Psoas muscle (tissue), 8 donors: ENCODE results near the gene RBM19. TPM values are rescaled to one million over a fixed set of nuclear protein-coding genes. Genes with fewer than 3 reads are reported as not detected.

Experiments used
- ATAC-seq, 4 donors: fragments of 200-7000 bp; cut with Tn5 transposase; one replicate each; pipeline ENCODE4 v1.9.1; 2020; ENCODE audit warnings: moderate library complexity in 3 of 4, mild to moderate bottlenecking in 2 of 4
- DNase-seq, 2 donors: peaks; one replicate each; pipeline ENCODE4 v3.0.0-alpha.2; 2020
- H3K27ac ChIP-seq: fragments of 200-600 bp; one replicate; pipeline ENCODE4 v1.8.0; 2022
- H3K27me3 ChIP-seq, 3 donors: fragments of 200-600 bp in 1 of 3; one replicate each; pipeline versions ENCODE4 v1.6.1 to v1.8.0; 2013 to 2022; ENCODE audit warnings: low read length in 2 of 3, mild to moderate bottlenecking in 2 of 3, moderate library complexity in 1 of 3; ENCODE audit not compliant: insufficient read depth in 3 of 3
- H3K36me3 ChIP-seq, 2 donors: fragments of 200-600 bp in 1 of 2; one replicate each; pipeline versions ENCODE4 v1.6.1 to v1.8.0; 2013 to 2022; ENCODE audit warnings: low read depth in 1 of 2, mild to moderate bottlenecking in 1 of 2, moderate library complexity in 1 of 2; ENCODE audit not compliant: insufficient read depth in 1 of 2
- H3K4me1 ChIP-seq: fragments of 200-600 bp; one replicate; pipeline ENCODE4 v1.8.0; 2022
- H3K4me3 ChIP-seq: fragments of 200-600 bp; one replicate; pipeline ENCODE4 v1.8.0; 2022; ENCODE audit warnings: mild to moderate bottlenecking
- H3K9me3 ChIP-seq: fragments of 200-600 bp; one replicate; pipeline ENCODE4 v1.8.0; 2022
- CTCF ChIP-seq: fragments of 200-600 bp; IDR thresholded peaks from one replicate; pipeline ENCODE4 v1.8.0; 2022; ENCODE audit warnings: antibody characterized with exemption
- WGBS, 3 donors: extraction: QIAGEN DNeasy Blood & Tissue Kit; methylation state at CpG; one replicate each; pipeline versions ENCODE4 v1.1.6 to v1.1.7; 2013; 5-methylcytosine and 5-hydroxymethylcytosine counted together
- intact Hi-C, 2 donors: fragments of 100-400 bp; cut with DNase I; formaldehyde crosslinking; loops; one replicate each; pipeline versions ENCODE4 v1.11.0 to v1.14.2; 2022
- polyA plus RNA-seq, 3 donors: library from polyadenylated mRNA; stranded (reverse); fragments of 200-250 nt; gene quantifications; one replicate each; pipeline ENCODE4 v1.2.3, GENCODE V29; 2013
- total RNA-seq, 4 donors: library from RNA; stranded (reverse); fragmentation: NEBNext Ultra II Directional in 2 of 4; extraction: Animal tissue kit (Norgen Biotek cat#: 25700) in 2 of 4; gene quantifications; one replicate each; pipeline versions ENCODE4 v1.2.1 to v1.2.4, GENCODE V29; 2021 to 2023
- donor health status: healthy with polysubstance abuse.
- donor health status: DM: no; HTN: no; CAD: no; lungs with moderate emphysema.
- donor health status: Bipolar disorder and iron deficiency.
- donor health status: healthy.
- donor health status: DM: yes; HTN: yes; CAD: no.
- donor health status: DM: no; HTN: no; CAD: no.
- donor health status: DM: no; HTN: no; CAD: no.
- donor health status: DM: yes; HTN: yes; CAD: no.

The RBM19 gene
- total and polyA plus RNA-seq, 7 donors = 14.2 to 59.4 (median 25.7) TPM

DNA sequence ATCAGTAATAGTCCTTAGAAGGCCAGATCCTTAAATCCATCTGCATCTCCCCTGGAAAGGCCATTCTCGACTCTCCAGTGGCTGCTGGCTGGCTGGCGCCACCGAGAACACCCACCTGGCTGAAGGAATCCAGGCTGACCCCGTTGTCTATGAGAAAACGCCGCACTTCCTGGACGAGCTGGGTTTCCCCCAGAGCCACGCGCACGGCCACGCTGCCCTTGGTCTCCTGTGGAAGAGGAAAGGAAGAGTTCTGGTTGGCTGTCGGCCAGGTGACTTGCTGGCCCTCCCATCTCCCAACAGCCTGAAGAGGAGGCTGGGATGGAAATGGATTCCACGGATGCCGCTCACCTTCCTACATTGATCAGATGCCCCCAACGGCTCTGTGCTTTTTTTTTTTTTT is 23.9 kb downstream of the RBM19 start:
- intact Hi-C loops = no loop called here
- Histone ChIP-seq H3K36me3 (peaks cover 24 to 99% of the 10 kb centered on the region in 2 donors), H3K27ac (no peak overlapping the region), H3K4me1 (no peaks in the 10 kb centered on the region), H3K27me3 (no peaks in the 10 kb centered on the region), H3K4me3 (no peak overlapping the region), H3K9me3 (no peaks in the 10 kb centered on the region)
- DNase-seq = no peak
- ATAC-seq = no peak
- 84 to 90% (median 86%) methylated on average over 15 of the region's 15 CpGs for WGBS, 3 donors
- TF ChIP-seq CTCF = no peak

DNA sequence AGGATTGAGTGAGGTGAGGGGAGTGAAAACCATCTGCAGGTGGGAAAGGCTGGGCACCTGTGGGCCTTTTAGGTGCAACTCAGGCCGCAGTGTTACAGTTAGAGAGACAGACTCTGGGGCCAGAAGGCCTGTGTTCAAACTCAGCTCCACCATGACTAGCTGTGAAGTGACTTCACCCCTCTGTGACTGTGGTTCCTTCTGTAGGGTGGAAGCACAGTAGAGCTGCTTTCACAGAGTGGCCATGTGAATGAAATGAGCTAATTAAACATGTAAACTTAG is 25.0 kb downstream of the RBM19 start:
- no peak for ATAC-seq
- no peaks in the 10 kb centered on the region for H3K27me3 ChIP-seq
- no peak for TF ChIP-seq CTCF
- no peak overlapping the region for H3K27ac ChIP-seq
- no peak for DNase-seq
- no peaks in the 10 kb centered on the region for H3K9me3 ChIP-seq
- WGBS, 3 donors = 98 to 100% (median 100%) methylated on average over 1 of the region's 1 CpG
- H3K4me1 ChIP-seq = no peaks in the 10 kb centered on the region
- H3K4me3 ChIP-seq = no peak overlapping the region
- intact Hi-C loops = no loop called here
- H3K36me3 ChIP-seq = peaks cover 18 to 99% of the 10 kb centered on the region in 2 donors

GRCh38 chr12:113940357-113941207 is 25.5 kb downstream of the RBM19 start:
- ATAC-seq (no peak), DNase-seq (no peak)
- Histone ChIP-seq H3K9me3 (no peaks in the 10 kb centered on the region), H3K36me3 (peaks cover 14 to 99% of the 10 kb centered on the region in 2 donors), H3K27ac (no peak overlapping the region), H3K27me3 (no peaks in the 10 kb centered on the region), H3K4me1 (no peaks in the 10 kb centered on the region), H3K4me3 (no peak overlapping the region)
- 79 to 86% (median 81%) methylated on average over 11 of the region's 11 CpGs for WGBS, 3 donors
- no peak for TF ChIP-seq CTCF
- intact Hi-C loops = no loop called here

GRCh38 chr12:113939867-113940266 is 26.3 kb downstream of the RBM19 start:
- Histone ChIP-seq H3K9me3 (no peaks in the 10 kb centered on the region), H3K36me3 (peaks cover 11 to 99% of the 10 kb centered on the region in 2 donors), H3K4me3 (no peak overlapping the region), H3K27me3 (no peaks in the 10 kb centered on the region), H3K27ac (no peak overlapping the region), H3K4me1 (no peaks in the 10 kb centered on the region)
- ATAC-seq (no peak), DNase-seq (no peak)
- 88 to 92% (median 91%) methylated on average over 10 of the region's 10 CpGs for WGBS, 3 donors
- intact Hi-C loops = no loop called here
- no peak for TF ChIP-seq CTCF

GRCh38 chr12:113938471-113938870 is 27.7 kb downstream of the RBM19 start:
- Histone ChIP-seq H3K4me3 (no peak overlapping the region), H3K27me3 (no peaks in the 10 kb centered on the region), H3K36me3 (peaks cover 11 to 100% of the 10 kb centered on the region in 2 donors), H3K27ac (no peak overlapping the region), H3K4me1 (no peaks in the 10 kb centered on the region), H3K9me3 (no peaks in the 10 kb centered on the region)
- TF ChIP-seq CTCF = no peak
- intact Hi-C loops = no loop called here
- DNase-seq (no peak), ATAC-seq (no peak)
- 76 to 95% (median 95%) methylated on average over 5 of the region's 5 CpGs for WGBS, 3 donors
